PC-9 (cell line): ENCODE results near the gene PRRG3. TPM values are rescaled to one million over a fixed set of nuclear protein-coding genes. Genes with fewer than 3 reads are reported as not detected.

Experiments used
- BruUV-seq: library from RNA; stranded (reverse); fragments of 400-500 nt; replicated peaks from 2 replicates; lab custom pipeline; 2021; lab: Mats Ljungman, UMichigan
- CTCF ChIA-PET: fragments of 300-600 bp; sonication (Branson Sonifier 250); formaldehyde crosslinking; loops from one replicate; lab custom pipeline; 2022; ENCODE audit warnings: antibody characterized with exemption; lab: Charles Lee
- POLR2A ChIA-PET: fragments of 300-600 bp; sonication (Branson Sonifier 250); formaldehyde crosslinking; loops from one replicate; lab custom pipeline; 2022; ENCODE audit warnings: antibody characterized with exemption; ENCODE audit not compliant: unreplicated experiment; lab: Charles Lee
- DNase-seq, 2 experiments: peaks; one replicate each; pipeline versions ENCODE4 v3.0.0 to v3.0.0-alpha.2; 2015 to 2022; ENCODE audit warnings: mixed read lengths in 1 of 2
- H2AFZ ChIP-seq: fragments of 200-600 bp; sonication (generic); 2 replicates; pipeline ENCODE4 v1.8.1; 2017; ENCODE audit warnings: antibody characterized with exemption
- H3F3A ChIP-seq: fragments of 200-600 bp; sonication (generic); 2 replicates; pipeline ENCODE4 v1.8.1; 2017; ENCODE audit warnings: antibody characterized with exemption, mild to moderate bottlenecking, low read depth; ENCODE audit not compliant: insufficient read depth
- H3K27ac ChIP-seq: fragments of 200-600 bp; sonication (generic); 2 replicates; pipeline ENCODE4 v1.6.1; 2016; ENCODE audit warnings: mixed run types
- H3K27me3 ChIP-seq: fragments of 200-600 bp; sonication (generic); 2 replicates; pipeline ENCODE4 v1.6.1; 2016; ENCODE audit warnings: low read depth, mixed run types; ENCODE audit not compliant: insufficient read depth
- H3K36me3 ChIP-seq: fragments of 200-600 bp; sonication (generic); 2 replicates; pipeline ENCODE4 v1.6.1; 2016; ENCODE audit warnings: low read depth, mixed run types
- H3K4me1 ChIP-seq: fragments of 200-600 bp; sonication (generic); replicated peaks from 2 replicates; pipeline ENCODE4 v1.6.1; 2016; ENCODE audit warnings: mixed run types; ENCODE audit not compliant: insufficient read depth
- H3K4me2 ChIP-seq: fragments of 200-600 bp; sonication (generic); 2 replicates; pipeline ENCODE4 v1.6.1; 2017; ENCODE audit warnings: mixed run types
- H3K4me3 ChIP-seq: fragments of 200-600 bp; sonication (generic); 2 replicates; pipeline ENCODE4 v1.6.1; 2016; ENCODE audit warnings: mixed run types
- H3K79me2 ChIP-seq: fragments of 200-600 bp; sonication (generic); 2 replicates; pipeline ENCODE4 v1.6.1; 2017; ENCODE audit warnings: low read depth, mixed run types
- H3K9me2 ChIP-seq: fragments of 200-600 bp; sonication (generic); 2 replicates; pipeline ENCODE4 v1.8.1; 2017; ENCODE audit warnings: mild to moderate bottlenecking; ENCODE audit not compliant: insufficient read depth
- H3K9me3 ChIP-seq: fragments of 200-600 bp; sonication (generic); 2 replicates; pipeline ENCODE4 v1.8.1; 2016; ENCODE audit warnings: low read depth; ENCODE audit not compliant: insufficient read depth
- H4K20me1 ChIP-seq: fragments of 200-600 bp; sonication (generic); 2 replicates; pipeline ENCODE4 v1.8.1; 2017; ENCODE audit not compliant: insufficient read depth
- CTCF ChIP-seq: fragments of 200-600 bp; sonication (generic); conservative IDR thresholded peaks from 2 replicates; pipeline ENCODE4 v1.6.1; 2017; ENCODE audit warnings: mixed run types, antibody characterized with exemption, mild to moderate bottlenecking, moderate library complexity
- EZH2 ChIP-seq: fragments of 200-600 bp; sonication (generic); IDR thresholded peaks from 2 replicates; pipeline ENCODE4 v1.8.0; 2017; ENCODE audit warnings: antibody characterized with exemption, low read depth
- intact Hi-C: fragments of 100-400 bp; cut with micrococcal nuclease; formaldehyde crosslinking; loops from one replicate; pipeline ENCODE4 v1.10.0; 2022; ENCODE audit not compliant: unreplicated experiment
- total RNA-seq: library from RNA; stranded (reverse); gene quantifications from 2 replicates; pipeline ENCODE4 v1.2.3, GENCODE V29; 2021

PRRG3 gene
- total RNA-seq, 1 experiment from 2014 or later, result not detected

- no peaks in the 10 kb centered on the region for H3K9me3 ChIP-seq
- no peaks in the 10 kb centered on the region for H3K36me3 ChIP-seq
- no TSS peak for BruUV-seq
- CTCF ChIA-PET, result no interaction called here
- intact Hi-C loops, result no loop called here
- no peak overlapping the region for H3K4me2 ChIP-seq
- POLR2A ChIA-PET, result no interaction called here
- no peak for DNase-seq
- no peaks in the 10 kb centered on the region for H3K9me2 ChIP-seq
- no peaks in the 10 kb centered on the region for H3F3A ChIP-seq
- H2AFZ ChIP-seq, result no peak overlapping the region
- H3K4me3 ChIP-seq, result no peak overlapping the region
- H3K4me1 ChIP-seq, result no peaks in the 10 kb centered on the region
- peaks cover 11% of the 10 kb centered on the region; the same call in 1 of the 2 replicates for H3K27me3 ChIP-seq
- no peaks in the 10 kb centered on the region for H3K79me2 ChIP-seq
- no peak for TF ChIP-seq EZH2
- TF ChIP-seq CTCF, result no peak
- no peaks in the 10 kb centered on the region for H4K20me1 ChIP-seq
- no peak overlapping the region for H3K27ac ChIP-seq
Measured at GRCh38 chrX:151746502-151746901, 51.2 kb downstream of the PRRG3 start.

- Histone ChIP-seq H4K20me1 (no peaks in the 10 kb centered on the region), H3K4me3 (no peak overlapping the region), H3K79me2 (no peaks in the 10 kb centered on the region), H2AFZ (no peak overlapping the region), H3K4me1 (peaks cover 22% of the 10 kb centered on the region), H3F3A (peaks cover 12% of the 10 kb centered on the region; the same call in 1 of the 2 replicates), H3K27ac (no peak overlapping the region), H3K9me3 (no peaks in the 10 kb centered on the region), H3K27me3 (no peaks in the 10 kb centered on the region), H3K9me2 (no peaks in the 10 kb centered on the region), H3K4me2 (no peak overlapping the region), H3K36me3 (no peaks in the 10 kb centered on the region)
- POLR2A ChIA-PET, result no interaction called here
- BruUV-seq, result no TSS peak
- TF ChIP-seq CTCF (no peak), EZH2 (no peak)
- DNase-seq, result no peak
- intact Hi-C loops, result loop anchor here (2.0 to 10.0 kb wide), 3 partner anchors 224 to 1176 kb away; partner anchors contain the start of gene GABRE
- CTCF ChIA-PET, result interaction anchor here (0.6 kb wide), 1 partner anchor 578 kb away, joined by 3 read pairs; no protein-coding TSS in a partner anchor
Measured at GRCh38 chrX:151750511-151750910, 55.3 kb downstream of the PRRG3 start.

GRCh38 chrX:151752847-151753246, 57.6 kb downstream of the PRRG3 start:
- BruUV-seq, result no TSS peak
- intact Hi-C loops, result loop anchor here (1.0 to 10.0 kb wide), 5 partner anchors 222 to 1068 kb away; partner anchors contain the start of gene GABRE
- no peak for DNase-seq

More at GRCh38 chrX:151752847-151753246, 57.6 kb downstream of the PRRG3 start:
- Histone ChIP-seq H3K27ac (no peak overlapping the region), H3F3A (peaks cover 12% of the 10 kb centered on the region; the same call in 1 of the 2 replicates), H3K27me3 (no peaks in the 10 kb centered on the region), H3K4me1 (peaks cover 22% of the 10 kb centered on the region), H3K4me2 (peak overlapping the region; percentile 85), H3K9me2 (no peaks in the 10 kb centered on the region), H3K9me3 (no peaks in the 10 kb centered on the region), H3K36me3 (no peaks in the 10 kb centered on the region), H3K79me2 (no peaks in the 10 kb centered on the region), H2AFZ (peak overlapping the region; percentile 56; the same call in 1 of the 2 replicates), H4K20me1 (no peaks in the 10 kb centered on the region), H3K4me3 (peak overlapping the region; percentile 36; the same call in 1 of the 2 replicates)
- no peak for TF ChIP-seq CTCF
- no peak for TF ChIP-seq EZH2
- CTCF ChIA-PET, result interaction anchor here (0.6 to 1.2 kb wide), 6 partner anchors 24 to 1068 kb away, joined by 3 to 5 read pairs (median 4); no protein-coding TSS in a partner anchor
- POLR2A ChIA-PET, result interaction anchor here (0.6 kb wide), 1 partner anchor 1149 kb away, joined by 4 read pairs; no protein-coding TSS in a partner anchor
